ENCODE measurements around the gene HMGXB3.
A peak's percentile ranks its signal among the peaks of the same experiment; 100 is the strongest.

HMGXB3 gene

GRCh38 chr5:150052956-150053712 lies 52.6 kb downstream of the HMGXB3 start:
- peak in 1 of 2 donors; percentile 27 for DNase-seq

- no peak for DNase-seq
Observed at GRCh38 chr5:150053713-150054392, 53.3 kb downstream of the HMGXB3 start.

GRCh38 chr5:150054569-150054968 lies 54.0 kb downstream of the HMGXB3 start:
- DNase-seq: no peak

- no peak for DNase-seq
Observed at GRCh38 chr5:150055326-150056074, 55.0 kb downstream of the HMGXB3 start.

- DNase-seq: no peak
Observed at GRCh38 chr5:150056075-150056443, 55.5 kb downstream of the HMGXB3 start.

GRCh38 chr5:150057052-150057451 lies 56.5 kb downstream of the HMGXB3 start:
- DNase-seq: no peak

GRCh38 chr5:150057511-150057910 lies 57.0 kb downstream of the HMGXB3 start:
- DNase-seq: no peak

- DNase-seq: no peak
Observed at GRCh38 chr5:150057996-150058395, 57.5 kb downstream of the HMGXB3 start.

GRCh38 chr5:150058480-150059126 lies 58.1 kb downstream of the HMGXB3 start:
- peak; percentile 14 to 60 for DNase-seq

- no peak for DNase-seq
Observed at GRCh38 chr5:150059623-150060022, 59.1 kb downstream of the HMGXB3 start.

GRCh38 chr5:150060471-150060870 lies 59.9 kb downstream of the HMGXB3 start:
- no peak for DNase-seq

- DNase-seq: no peak
Observed at GRCh38 chr5:150061538-150061995, 61.0 kb downstream of the HMGXB3 start.

- DNase-seq: no peak
Observed at GRCh38 chr5:150062216-150062922, 61.8 kb downstream of the HMGXB3 start.

GRCh38 chr5:150063638-150064037 lies 63.1 kb downstream of the HMGXB3 start:
- DNase-seq: no peak

GRCh38 chr5:150064681-150065220 lies 64.2 kb downstream of the HMGXB3 start:
- no peak for DNase-seq

GRCh38 chr5:150065346-150065745 lies 64.8 kb downstream of the HMGXB3 start:
- DNase-seq: no peak

GRCh38 chr5:150065886-150066285 lies 65.3 kb downstream of the HMGXB3 start:
- DNase-seq: peak in 1 of 2 donors; percentile 25

- no peak for DNase-seq
Observed at GRCh38 chr5:150066436-150066835, 65.9 kb downstream of the HMGXB3 start.

GRCh38 chr5:150066901-150067396 lies 66.4 kb downstream of the HMGXB3 start:
- no peak for DNase-seq

GRCh38 chr5:150067405-150067960 lies 66.9 kb downstream of the HMGXB3 start:
- no peak for DNase-seq

GRCh38 chr5:150068071-150068470 lies 67.5 kb downstream of the HMGXB3 start:
- DNase-seq: no peak

- no peak for DNase-seq
Observed at GRCh38 chr5:150068472-150068871, 67.9 kb downstream of the HMGXB3 start.

Data from CD4-positive, alpha-beta T cell treated with Interleukin-1 beta for 1 hour (primary cell).